HEK293 (cell line): ENCODE results near the gene BPIFA2.

Experiments
- CTCF ChIA-PET: fragments of 350-600 bp; formaldehyde crosslinking; extraction: SDS; loops from one replicate; lab custom pipeline; 2021; ENCODE audit warnings: antibody characterized with exemption; lab: Yijun Ruan, JAX
- POLR2A ChIA-PET: fragments of 300-600 bp; formaldehyde crosslinking; extraction: SDS; loops from one replicate; lab custom pipeline; 2020; ENCODE audit warnings: antibody characterized with exemption, inconsistent platforms; lab: Yijun Ruan, JAX
- H3K27ac ChIP-seq: fragments of 200-500 bp; sonication (Bioruptor generic); 2 replicates; pipeline ENCODE4 v1.5.1; 2014; ENCODE audit warnings: low read depth, low read length, control low read depth, inconsistent platforms; ENCODE audit errors: extremely low read depth
- H3K36me3 ChIP-seq, 2 experiments: fragments of 200-500 bp in 1 of 2; sonication (Bioruptor generic) in 1 of 2; 1 replicate in 1 of 2; 2 replicates in 1 of 2; pipeline ENCODE4 v1.5.1; 2014 to 2017; ENCODE audit warnings: inconsistent platforms in 2 of 2, low read length in 2 of 2; ENCODE audit not compliant: control insufficient read depth in 2 of 2, insufficient read depth in 1 of 2
- H3K4me1 ChIP-seq: fragments of 200-500 bp; sonication (Bioruptor generic); 2 replicates; pipeline ENCODE4 v1.5.1; 2014; ENCODE audit warnings: mild to moderate bottlenecking, low read length, inconsistent platforms; ENCODE audit not compliant: control insufficient read depth, insufficient read depth
- H3K4me3 ChIP-seq: 2 replicates; pipeline ENCODE4 v1.5.1; 2011; ENCODE audit warnings: low read depth, mild to moderate bottlenecking, control low read depth, low read length, moderate library complexity
- H3K9me3 ChIP-seq: fragments of 200-500 bp; sonication (Bioruptor generic); 2 replicates; pipeline ENCODE4 v1.5.1; 2014; ENCODE audit warnings: low read depth, low read length, inconsistent platforms; ENCODE audit not compliant: control insufficient read depth, insufficient read depth
- BCL11A ChIP-seq: fragments of 450-650 bp; formaldehyde crosslinking; IDR thresholded peaks from 2 replicates; pipeline ENCODE4 v1.5.1; 2016; ENCODE audit warnings: low read depth, missing biosample characterization, missing genetic modification characterization
- BCL11B ChIP-seq: fragments of 450-650 bp; formaldehyde crosslinking; IDR thresholded peaks from 2 replicates; pipeline ENCODE4 v1.5.1; 2016; ENCODE audit warnings: low read depth, missing biosample characterization, missing genetic modification characterization
- IKZF3 ChIP-seq: fragments of 450-650 bp; IDR thresholded peaks from 2 replicates; pipeline ENCODE4 v1.5.0; 2018; ENCODE audit warnings: missing biosample characterization, mild to moderate bottlenecking, missing genetic modification characterization, moderate library complexity
- INSM2 ChIP-seq: fragments of 450-650 bp; formaldehyde crosslinking; IDR thresholded peaks from 2 replicates; pipeline ENCODE4 v1.5.1; 2016; ENCODE audit warnings: missing biosample characterization, missing genetic modification characterization
- RBAK ChIP-seq: fragments of 450-650 bp; formaldehyde crosslinking; IDR thresholded peaks from 2 replicates; pipeline ENCODE4 v1.5.1; 2016; ENCODE audit warnings: missing biosample characterization, missing genetic modification characterization
- REPIN1 ChIP-seq: fragments of 450-650 bp; formaldehyde crosslinking; IDR thresholded peaks from 2 replicates; pipeline ENCODE4 v1.5.1; 2017; ENCODE audit warnings: missing biosample characterization, missing genetic modification characterization, low read depth
- SALL2 ChIP-seq: fragments of 450-650 bp; formaldehyde crosslinking; IDR thresholded peaks from 2 replicates; pipeline ENCODE4 v1.5.0; 2017; ENCODE audit warnings: missing biosample characterization, mild to moderate bottlenecking, missing genetic modification characterization, borderline replicate concordance
- SCRT1 ChIP-seq: fragments of 450-650 bp; formaldehyde crosslinking; IDR thresholded peaks from 2 replicates; pipeline ENCODE4 v1.5.1; 2016; ENCODE audit warnings: missing biosample characterization, missing genetic modification characterization, borderline replicate concordance
- SP7 ChIP-seq: fragments of 450-650 bp; formaldehyde crosslinking; IDR thresholded peaks from 2 replicates; pipeline ENCODE4 v1.5.1; 2016; ENCODE audit warnings: missing biosample characterization, missing genetic modification characterization
- ZBTB26 ChIP-seq: fragments of 450-650 bp; formaldehyde crosslinking; optimal IDR thresholded peaks from 2 replicates; pipeline ENCODE3; 2016; ENCODE audit warnings: missing biosample characterization, mild to moderate bottlenecking, missing genetic modification characterization
- ZFP3 ChIP-seq: fragments of 450-650 bp; formaldehyde crosslinking; IDR thresholded peaks from 2 replicates; pipeline ENCODE4 v1.5.1; 2016; ENCODE audit warnings: low read depth, missing biosample characterization, missing genetic modification characterization
- ZIC2 ChIP-seq: fragments of 450-650 bp; formaldehyde crosslinking; IDR thresholded peaks from 2 replicates; pipeline ENCODE4 v1.5.1; 2016; ENCODE audit warnings: missing biosample characterization, missing genetic modification characterization
- ZNF24 ChIP-seq: fragments of 450-650 bp; formaldehyde crosslinking; IDR thresholded peaks from 2 replicates; pipeline ENCODE4 v1.5.1; 2016; ENCODE audit warnings: missing biosample characterization, missing genetic modification characterization
- ZNF37A ChIP-seq: fragments of 450-650 bp; IDR thresholded peaks from 2 replicates; pipeline ENCODE4 v1.5.1; 2018; ENCODE audit warnings: missing biosample characterization, missing genetic modification characterization
- ZNF398 ChIP-seq: fragments of 450-650 bp; formaldehyde crosslinking; IDR thresholded peaks from 2 replicates; pipeline ENCODE4 v1.5.1; 2017; ENCODE audit warnings: missing biosample characterization, missing genetic modification characterization
- ZNF416 ChIP-seq: fragments of 450-650 bp; formaldehyde crosslinking; IDR thresholded peaks from 2 replicates; pipeline ENCODE4 v1.5.1; 2016; ENCODE audit warnings: missing biosample characterization, missing genetic modification characterization
- ZNF513 ChIP-seq: fragments of 450-650 bp; IDR thresholded peaks from 2 replicates; pipeline ENCODE4 v1.5.1; 2018; ENCODE audit warnings: missing biosample characterization, missing genetic modification characterization
- ZNF621 ChIP-seq: fragments of 450-650 bp; formaldehyde crosslinking; IDR thresholded peaks from 2 replicates; pipeline ENCODE4 v1.5.1; 2017; ENCODE audit warnings: missing biosample characterization, missing genetic modification characterization
- ZNF658 ChIP-seq: fragments of 450-650 bp; formaldehyde crosslinking; IDR thresholded peaks from 2 replicates; pipeline ENCODE4; 2016; ENCODE audit warnings: missing biosample characterization, missing genetic modification characterization
- ZNF707 ChIP-seq: fragments of 450-650 bp; formaldehyde crosslinking; IDR thresholded peaks from 2 replicates; pipeline ENCODE4 v1.5.1; 2016; ENCODE audit warnings: missing biosample characterization, missing genetic modification characterization
- ZNF837 ChIP-seq: fragments of 450-650 bp; formaldehyde crosslinking; IDR thresholded peaks from 2 replicates; pipeline ENCODE4 v1.5.1; 2016; ENCODE audit warnings: missing biosample characterization, missing genetic modification characterization

Gene BPIFA2

GRCh38 chr20:33133373-33133941 lies 34.5 kb upstream of the BPIFA2 start (continued):
- no peak for TF ChIP-seq ZNF513 (tag by site-specific recombination)
- TF ChIP-seq ZNF24, result no peak
- TF ChIP-seq SP7 (tag by site-specific recombination), result no peak
- no peak for TF ChIP-seq ZNF658 (tag by site-specific recombination)
- TF ChIP-seq REPIN1, result no peak
- no peak for TF ChIP-seq INSM2
- TF ChIP-seq, all 188 proteins: peak for 0

- Histone ChIP-seq H3K4me3 (no peak overlapping the region), H3K36me3 (no peaks in the 10 kb centered on the region), H3K4me1 (no peaks in the 10 kb centered on the region), H3K27ac (no peak overlapping the region), H3K9me3 (no peaks in the 10 kb centered on the region)
- ChIA-PET CTCF (interaction anchor here (0.6 to 0.7 kb wide), 3 partner anchors 75 to 280 kb away, joined by 3 to 4 read pairs (median 3); no protein-coding TSS in a partner anchor), POLR2A (no interaction called here)
- TF ChIP-seq ZNF37A (tag by site-specific recombination) (no peak), ZNF707 (tag by site-specific recombination) (peak; percentile 76)
- TF ChIP-seq, all 188 proteins: peak for 1
Observed at GRCh38 chr20:33137195-33137594, 30.8 kb upstream of the BPIFA2 start.

GRCh38 chr20:33139467-33139866 lies 28.5 kb upstream of the BPIFA2 start:
- POLR2A ChIA-PET, result no interaction called here
- CTCF ChIA-PET, result no interaction called here
- no peak for TF ChIP-seq ZFP3
- no peak for TF ChIP-seq ZIC2
- TF ChIP-seq IKZF3, result no peak
- no peak for TF ChIP-seq SALL2 (tag by site-specific recombination)
- TF ChIP-seq ZNF837, result no peak
- 0 out of 2 replicates have a peak, but pooled peaks have one; percentile 51 for TF ChIP-seq BCL11A (tag by site-specific recombination)
- no peak for TF ChIP-seq SCRT1
- no peak for TF ChIP-seq ZBTB26 (tag by site-specific recombination)
- TF ChIP-seq RBAK, result no peak
- TF ChIP-seq BCL11B (tag by site-specific recombination), result peak; percentile 56; the same call in 1 of the 2 replicates
- no peak for TF ChIP-seq ZNF416
- no peak for TF ChIP-seq ZNF398
- TF ChIP-seq ZNF621 (tag by site-specific recombination), result no peak
- Histone ChIP-seq H3K4me1 (no peaks in the 10 kb centered on the region), H3K27ac (no peak overlapping the region), H3K9me3 (no peaks in the 10 kb centered on the region), H3K4me3 (no peak overlapping the region), H3K36me3 (no peaks in the 10 kb centered on the region)
